Left lung (tissue), 14 donors: ENCODE data around the gene WDFY1. TPM values are rescaled to one million over a fixed set of nuclear protein-coding genes. Genes with fewer than 3 reads are reported as not detected.

Experiments used
- ATAC-seq: fragments of 200-7000 bp; cut with Tn5 transposase; one replicate; pipeline ENCODE4 v1.9.1; 2020; ENCODE audit warnings: moderate library complexity
- DNase-seq, 4 donors: peaks; one replicate each; pipeline ENCODE4 v3.0.0-alpha.2; 2013 to 2020
- H3K27ac ChIP-seq, 2 donors: fragments of 200-600 bp; sonication (generic) in 1 of 2; one replicate each; pipeline versions ENCODE4 v1.5.0 to v1.8.0; 2020 to 2021
- H3K27me3 ChIP-seq, 2 donors: fragments of 200-600 bp; sonication (generic) in 1 of 2; one replicate each; pipeline versions ENCODE4 v1.5.0 to v1.8.0; 2020 to 2021
- H3K36me3 ChIP-seq, 2 donors: fragments of 200-600 bp; sonication (generic) in 1 of 2; one replicate each; pipeline versions ENCODE4 v1.5.0 to v1.8.0; 2020 to 2021
- H3K4me1 ChIP-seq, 2 donors: fragments of 200-600 bp; one replicate each; pipeline ENCODE4 v1.8.0; 2021
- H3K4me3 ChIP-seq, 2 donors: fragments of 200-600 bp; sonication (generic) in 1 of 2; one replicate each; pipeline versions ENCODE4 v1.5.0 to v1.8.0; 2020 to 2021; ENCODE audit warnings: mild to moderate bottlenecking in 1 of 2
- H3K9me3 ChIP-seq, 2 donors: fragments of 200-600 bp; sonication (generic) in 1 of 2; one replicate each; pipeline versions ENCODE4 v1.5.0 to v1.8.0; 2020 to 2021
- CTCF ChIP-seq, 2 donors: fragments of 200-600 bp; sonication (generic) in 1 of 2; IDR thresholded peaks; one replicate each; pipeline versions ENCODE4 v1.5.0 to v1.8.0; 2021; ENCODE audit warnings: antibody characterized with exemption in 2 of 2
- intact Hi-C, 2 donors: fragments of 100-400 bp; cut with DNase I; formaldehyde crosslinking; loops; one replicate each; pipeline versions ENCODE4 v1.11.2 to v1.14.2; 2022
- long read RNA-seq, 12 donors: library from polyadenylated mRNA in 2 of 12; unstranded in 2 of 12; transcript quantifications; one replicate each; pipeline ENCODE4 v2.0.0 and lab custom pipeline, GENCODE V29; 2019 to 2026
- polyA plus RNA-seq, 6 donors: library from polyadenylated mRNA; unstranded; fragments of 120-200 nt; gene quantifications; one replicate each; pipeline ENCODE4 v1.2.1, GENCODE V29; 2013; ENCODE audit not compliant: insufficient read length in 6 of 6
- total RNA-seq, 2 donors: library from RNA; stranded (reverse); fragmentation: NEBNext Ultra II Directional; extraction: Animal tissue kit (Norgen Biotek cat#: 25700); gene quantifications; one replicate each; pipeline ENCODE4 v1.2.1, GENCODE V29; 2021
- donor health status: DM: no; HTN: yes; CAD: no.
- donor health status: DM: no; HTN: no; CAD: no.

WDFY1 gene
- total RNA-seq: 10 to 100 TPM; 45.5 to 46.3 TPM
- 10 to 100 TPM; 63.5 to 71.9 (median 70.7) TPM for polyA plus RNA-seq
- long read RNA-seq, donor 1, full-length matches to known transcripts: 18 of 37 reads
- long read RNA-seq, donor 1, partial matches to known transcripts: 19 of 37 reads
- long read RNA-seq, donor 1, other reads (novel, unspliced or antisense): 0 of 37 reads
- long read RNA-seq, donor 2, full-length matches to known transcripts: 17 of 17 reads
- long read RNA-seq, donor 2, partial matches to known transcripts: 0 of 17 reads
- long read RNA-seq, donor 2, other reads (novel, unspliced or antisense): 0 of 17 reads
- long read RNA-seq, donor 3, full-length matches to known transcripts: 14 of 19 reads
- long read RNA-seq, donor 3, partial matches to known transcripts: 5 of 19 reads
- long read RNA-seq, donor 3, other reads (novel, unspliced or antisense): 0 of 19 reads
- long read RNA-seq, donor 4, full-length matches to known transcripts: 2 of 6 reads
- long read RNA-seq, donor 4, partial matches to known transcripts: 0 of 6 reads
- long read RNA-seq, donor 4, other reads (novel, unspliced or antisense): 4 of 6 reads
- long read RNA-seq, donor 5, full-length matches to known transcripts: 10 of 10 reads
- long read RNA-seq, donor 5, partial matches to known transcripts: 0 of 10 reads
- long read RNA-seq, donor 5, other reads (novel, unspliced or antisense): 0 of 10 reads
- long read RNA-seq, donor 6, full-length matches to known transcripts: 12 of 12 reads
- long read RNA-seq, donor 6, partial matches to known transcripts: 0 of 12 reads
- long read RNA-seq, donor 6, other reads (novel, unspliced or antisense): 0 of 12 reads
- long read RNA-seq, donor 7, full-length matches to known transcripts: 12 of 12 reads
- long read RNA-seq, donor 7, partial matches to known transcripts: 0 of 12 reads
- long read RNA-seq, donor 7, other reads (novel, unspliced or antisense): 0 of 12 reads
- long read RNA-seq, donor 8, full-length matches to known transcripts: 16 of 68 reads
- long read RNA-seq, donor 8, partial matches to known transcripts: 38 of 68 reads
- long read RNA-seq, donor 8, other reads (novel, unspliced or antisense): 14 of 68 reads
- long read RNA-seq, donor 9: 0 reads
- long read RNA-seq, donor 10, full-length matches to known transcripts: 2 of 4 reads
- long read RNA-seq, donor 10, partial matches to known transcripts: 2 of 4 reads
- long read RNA-seq, donor 10, other reads (novel, unspliced or antisense): 0 of 4 reads
- long read RNA-seq, donor 11, full-length matches to known transcripts: 13 of 13 reads
- long read RNA-seq, donor 11, partial matches to known transcripts: 0 of 13 reads
- long read RNA-seq, donor 11, other reads (novel, unspliced or antisense): 0 of 13 reads
- long read RNA-seq, donor 12, full-length matches to known transcripts: 11 of 11 reads
- long read RNA-seq, donor 12, partial matches to known transcripts: 0 of 11 reads
- long read RNA-seq, donor 12, other reads (novel, unspliced or antisense): 0 of 11 reads

GRCh38 chr2:223944703-223945531, at the start of gene WDFY1:
Gene WDFY1 (minus strand): TSS chr2:223945335. CDS start chr2:223945284, 51 bp downstream.
- Histone ChIP-seq H3K4me3 (peak within 1 kb of the TSS; percentile 76 to 86), H3K36me3 (no peaks in the 10 kb centered on the region), H3K27ac (peak within 1 kb of the TSS; percentile 92 to 95), H3K9me3 (no peaks in the 10 kb centered on the region), H3K27me3 (no peaks in the 10 kb centered on the region), H3K4me1 (peaks cover 13 to 43% of the 10 kb centered on the region in 2 donors)
- TF ChIP-seq CTCF (IDR thresholded peaks at IDR 0.05): no peak
- intact Hi-C loops: no loop called here
- ATAC-seq: peak; percentile 98
- peak; percentile 87 to 98 (median 92) for DNase-seq

GRCh38 chr2:223994562-223995162, 49.5 kb upstream of the WDFY1 start:
- intact Hi-C loops: loop anchor here in 1 of 2 donors (5.0 kb wide), 1 partner anchor 288 kb away; no protein-coding TSS in a partner anchor
- Histone ChIP-seq H3K27me3 (no peaks in the 10 kb centered on the region), H3K4me1 (no peaks in the 10 kb centered on the region), H3K9me3 (no peaks in the 10 kb centered on the region), H3K4me3 (no peak overlapping the region), H3K36me3 (no peaks in the 10 kb centered on the region), H3K27ac (no peak overlapping the region)
- ATAC-seq: no peak
- no peak for DNase-seq
- TF ChIP-seq CTCF (IDR thresholded peaks at IDR 0.05): no peak

GRCh38 chr2:223993634-223994232, 48.6 kb upstream of the WDFY1 start:
- H3K27ac ChIP-seq: no peak overlapping the region
- peak; percentile 77 to 80 for TF ChIP-seq CTCF (IDR thresholded peaks at IDR 0.05)
- DNase-seq (peak in 2 of 4 donors; percentile 75 to 86), ATAC-seq (peak; percentile 85)
- no peaks in the 10 kb centered on the region for H3K4me1 ChIP-seq
- no peaks in the 10 kb centered on the region for H3K27me3 ChIP-seq
- intact Hi-C loops: loop anchor here in 1 of 2 donors (5.0 kb wide), 1 partner anchor 289 kb away; no protein-coding TSS in a partner anchor
- H3K9me3 ChIP-seq: no peaks in the 10 kb centered on the region
- H3K4me3 ChIP-seq: no peak overlapping the region
- H3K36me3 ChIP-seq: no peaks in the 10 kb centered on the region
